ENCODE data around the gene NAA25.

The NAA25 gene

GRCh38 chr12:112096070-112096469, 12.5 kb downstream of the NAA25 start:
- Histone ChIP-seq H3K4me3 (no peak overlapping the region), H3K9ac (ENCODE audit: insufficient read length) (no peak overlapping the region), H3K27ac (0 out of 2 replicates have a peak overlapping the region, but pooled peaks have one; percentile 14), H3K9me3 (ENCODE audit: low read depth, low read length) (no peaks in the 10 kb centered on the region), H3K36me3 (ENCODE audit: insufficient read depth, low read length) (peaks cover 81% of the 10 kb centered on the region)
- TF ChIP-seq POLR2AphosphoS5 (IDR thresholded peaks at IDR 0.05; ENCODE audit: borderline replicate concordance, low read depth, low read length) (no peak), EZH2 (IDR thresholded peaks at IDR 0.05) (no peak), FOXP2 (optimal IDR thresholded peaks at IDR 0.05; ENCODE audit: control extremely low read depth, extremely low read length, insufficient read depth) (no peak)
- no peak for DNase-seq (ENCODE audit: low read depth, low spot score)

GRCh38 chr12:112091563-112091962, 17.0 kb downstream of the NAA25 start:
- H3K9ac ChIP-seq (ENCODE audit: insufficient read length), result no peak overlapping the region
- TF ChIP-seq FOXP2 (optimal IDR thresholded peaks at IDR 0.05; ENCODE audit: control extremely low read depth, extremely low read length, insufficient read depth) (no peak), POLR2AphosphoS5 (IDR thresholded peaks at IDR 0.05; ENCODE audit: borderline replicate concordance, low read depth, low read length) (no peak), EZH2 (IDR thresholded peaks at IDR 0.05) (no peak)
- DNase-seq (ENCODE audit: low read depth, low spot score), result no peak
- H3K4me3 ChIP-seq, result no peak overlapping the region
- no peaks in the 10 kb centered on the region for H3K9me3 ChIP-seq (ENCODE audit: low read depth, low read length)
- no peak overlapping the region for H3K27ac ChIP-seq
- H3K36me3 ChIP-seq (ENCODE audit: insufficient read depth, low read length), result peaks cover 75% of the 10 kb centered on the region

GRCh38 chr12:112087851-112088250, 20.7 kb downstream of the NAA25 start:
- Histone ChIP-seq H3K9me3 (ENCODE audit: low read depth, low read length) (no peaks in the 10 kb centered on the region), H3K27ac (0 out of 2 replicates have a peak overlapping the region, but pooled peaks have one; percentile 43), H3K36me3 (ENCODE audit: insufficient read depth, low read length) (peaks cover 80% of the 10 kb centered on the region), H3K9ac (ENCODE audit: insufficient read length) (no peak overlapping the region), H3K4me3 (no peak overlapping the region)
- no peak for DNase-seq (ENCODE audit: low read depth, low spot score)
- TF ChIP-seq POLR2AphosphoS5 (IDR thresholded peaks at IDR 0.05; ENCODE audit: borderline replicate concordance, low read depth, low read length) (no peak), EZH2 (IDR thresholded peaks at IDR 0.05) (no peak), FOXP2 (optimal IDR thresholded peaks at IDR 0.05; ENCODE audit: control extremely low read depth, extremely low read length, insufficient read depth) (no peak)

- Histone ChIP-seq H3K27ac (peak overlapping the region; percentile 43; the same call in 1 of the 2 replicates), H3K9ac (ENCODE audit: insufficient read length) (no peak overlapping the region), H3K36me3 (ENCODE audit: insufficient read depth, low read length) (peaks cover 75% of the 10 kb centered on the region), H3K9me3 (ENCODE audit: low read depth, low read length) (no peaks in the 10 kb centered on the region), H3K4me3 (no peak overlapping the region)
- no peak for DNase-seq (ENCODE audit: low read depth, low spot score)
- no peak for TF ChIP-seq POLR2AphosphoS5 (IDR thresholded peaks at IDR 0.05; ENCODE audit: borderline replicate concordance, low read depth, low read length)
- TF ChIP-seq EZH2 (IDR thresholded peaks at IDR 0.05), result no peak
- no peak for TF ChIP-seq FOXP2 (optimal IDR thresholded peaks at IDR 0.05; ENCODE audit: control extremely low read depth, extremely low read length, insufficient read depth)
Observed at GRCh38 chr12:112087055-112087850, 21.3 kb downstream of the NAA25 start.

- Histone ChIP-seq H3K36me3 (ENCODE audit: insufficient read depth, low read length) (peaks cover 77% of the 10 kb centered on the region), H3K9ac (ENCODE audit: insufficient read length) (no peak overlapping the region), H3K27ac (peak overlapping the region; percentile 38; the same call in 1 of the 2 replicates), H3K4me3 (no peak overlapping the region), H3K9me3 (ENCODE audit: low read depth, low read length) (no peaks in the 10 kb centered on the region)
- DNase-seq (ENCODE audit: low read depth, low spot score), result no peak
- TF ChIP-seq FOXP2 (optimal IDR thresholded peaks at IDR 0.05; ENCODE audit: control extremely low read depth, extremely low read length, insufficient read depth) (no peak), POLR2AphosphoS5 (IDR thresholded peaks at IDR 0.05; ENCODE audit: borderline replicate concordance, low read depth, low read length) (no peak), EZH2 (IDR thresholded peaks at IDR 0.05) (no peak)
Observed at GRCh38 chr12:112066566-112066965, 42.0 kb downstream of the NAA25 start.

- Histone ChIP-seq H3K9ac (ENCODE audit: insufficient read length) (no peak overlapping the region), H3K4me3 (no peak overlapping the region), H3K9me3 (ENCODE audit: low read depth, low read length) (no peaks in the 10 kb centered on the region), H3K27ac (no peak overlapping the region), H3K36me3 (ENCODE audit: insufficient read depth, low read length) (peaks cover 76% of the 10 kb centered on the region)
- no peak for DNase-seq (ENCODE audit: low read depth, low spot score)
- TF ChIP-seq FOXP2 (optimal IDR thresholded peaks at IDR 0.05; ENCODE audit: control extremely low read depth, extremely low read length, insufficient read depth), result no peak
- no peak for TF ChIP-seq POLR2AphosphoS5 (IDR thresholded peaks at IDR 0.05; ENCODE audit: borderline replicate concordance, low read depth, low read length)
- TF ChIP-seq EZH2 (IDR thresholded peaks at IDR 0.05), result no peak
Observed at GRCh38 chr12:112063273-112063672, 45.3 kb downstream of the NAA25 start.

- TF ChIP-seq FOXP2 (optimal IDR thresholded peaks at IDR 0.05; ENCODE audit: control extremely low read depth, extremely low read length, insufficient read depth) (no peak), EZH2 (IDR thresholded peaks at IDR 0.05) (no peak), POLR2AphosphoS5 (IDR thresholded peaks at IDR 0.05; ENCODE audit: borderline replicate concordance, low read depth, low read length) (no peak)
- H3K36me3 ChIP-seq (ENCODE audit: insufficient read depth, low read length), result peaks cover 71% of the 10 kb centered on the region
- H3K4me3 ChIP-seq, result no peak overlapping the region
- no peak overlapping the region for H3K27ac ChIP-seq
- H3K9ac ChIP-seq (ENCODE audit: insufficient read length), result no peak overlapping the region
- no peaks in the 10 kb centered on the region for H3K9me3 ChIP-seq (ENCODE audit: low read depth, low read length)
- no peak for DNase-seq (ENCODE audit: low read depth, low spot score)
Observed at GRCh38 chr12:112061137-112061536, 47.4 kb downstream of the NAA25 start.

- Histone ChIP-seq H3K9ac (ENCODE audit: insufficient read length) (peak overlapping the region; percentile 3), H3K27ac (peak overlapping the region; percentile 82), H3K4me3 (peak overlapping the region; percentile 32), H3K9me3 (ENCODE audit: low read depth, low read length) (no peaks in the 10 kb centered on the region), H3K36me3 (ENCODE audit: insufficient read depth, low read length) (peaks cover 87% of the 10 kb centered on the region)
- TF ChIP-seq POLR2AphosphoS5 (IDR thresholded peaks at IDR 0.05; ENCODE audit: borderline replicate concordance, low read depth, low read length), result no peak
- TF ChIP-seq FOXP2 (optimal IDR thresholded peaks at IDR 0.05; ENCODE audit: control extremely low read depth, extremely low read length, insufficient read depth), result no peak
- no peak for TF ChIP-seq EZH2 (IDR thresholded peaks at IDR 0.05)
- peak; percentile 37 for DNase-seq (ENCODE audit: low read depth, low spot score)
Observed at GRCh38 chr12:112049351-112049750, 59.2 kb downstream of the NAA25 start.
